HEK293 (cell line): ENCODE results near the gene TRAP1.

Experiments
- CTCF ChIP-seq: fragments of 450-650 bp; formaldehyde crosslinking; IDR thresholded peaks from 2 replicates; pipeline ENCODE4 v1.5.1; 2016; ENCODE audit warnings: missing biosample characterization, missing genetic modification characterization
- KLF7 ChIP-seq: fragments of 450-650 bp; formaldehyde crosslinking; IDR thresholded peaks from 2 replicates; pipeline ENCODE4 v1.5.1; 2016; ENCODE audit warnings: missing biosample characterization, missing genetic modification characterization, borderline replicate concordance
- TCF7L2 ChIP-seq: IDR thresholded peaks from 2 replicates; pipeline ENCODE4 v1.6.1; 2011; ENCODE audit warnings: low read depth, mild to moderate bottlenecking, inconsistent platforms, low read length, moderate library complexity, borderline replicate concordance
- ZBTB26 ChIP-seq: fragments of 450-650 bp; formaldehyde crosslinking; optimal IDR thresholded peaks from 2 replicates; pipeline ENCODE3; 2016; ENCODE audit warnings: missing biosample characterization, mild to moderate bottlenecking, missing genetic modification characterization
- ZBTB8A ChIP-seq: fragments of 450-650 bp; formaldehyde crosslinking; IDR thresholded peaks from 2 replicates; pipeline ENCODE4 v1.5.1; 2016; ENCODE audit warnings: missing biosample characterization, missing genetic modification characterization
- ZNF157 ChIP-seq: fragments of 450-650 bp; formaldehyde crosslinking; IDR thresholded peaks from 2 replicates; pipeline ENCODE4 v1.5.1; 2016; ENCODE audit warnings: missing biosample characterization, missing genetic modification characterization
- ZNF639 ChIP-seq: fragments of 450-650 bp; formaldehyde crosslinking; IDR thresholded peaks from 2 replicates; pipeline ENCODE4 v1.5.1; 2016; ENCODE audit warnings: missing biosample characterization, missing genetic modification characterization

- TF ChIP-seq CTCF (tag by site-specific recombination) (no peak), ZNF157 (tag by site-specific recombination) (no peak), ZBTB26 (tag by site-specific recombination) (no peak), ZNF639 (tag by site-specific recombination) (no peak), KLF7 (no peak), ZBTB8A (tag by site-specific recombination) (no peak), TCF7L2 (no peak)
Observed at GRCh38 chr16:3608069-3608468, 109.3 kb downstream of the TRAP1 start.
